T-helper 1 cell (primary cell): ENCODE measurements around the gene VSIR.

Source experiments
- DNase-seq, 5 donors: peaks; one replicate each; pipeline ENCODE4 v3.0.0-alpha.2; 2012 to 2020
- total RNA-seq, 4 donors: gene quantifications; one replicate each; lab custom pipeline; 2026; lab: John Stamatoyannopoulos, UW

VSIR gene
- total RNA-seq, result 147 to 186 (median 172) reads per million in 4 donors

GRCh38 chr10:71773221-71773971, at the start of gene VSIR:
TSS of gene VSIR (minus strand) at chr10:71773520. CDS start at chr10:71773439, 81 bp downstream.
- DNase-seq, result peak; percentile 80 to 92 (median 88)

- peak in 1 of 5 donors; percentile 13 for DNase-seq
Observed at GRCh38 chr10:71821909-71822763, 48.8 kb upstream of the VSIR start.

DNA sequence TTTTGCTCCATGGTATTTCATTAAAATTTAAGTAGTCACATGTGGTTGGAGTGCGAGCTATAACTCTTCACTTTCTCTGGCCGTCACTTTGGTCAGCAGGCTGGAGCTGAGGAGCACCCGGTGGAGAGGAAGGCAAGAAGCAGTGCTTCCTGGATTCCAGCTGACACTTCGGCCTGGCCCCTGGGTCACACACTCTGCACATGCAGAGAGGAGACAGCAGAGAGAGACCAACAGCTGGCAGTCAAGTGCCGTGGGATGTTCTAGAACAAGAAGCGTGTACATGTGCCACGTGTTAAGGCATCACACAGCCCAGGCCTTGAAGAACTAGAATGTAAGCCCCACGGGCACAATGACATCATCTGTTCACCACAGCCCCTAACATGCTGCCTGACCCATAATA, 47.6 kb upstream of the VSIR start:
- DNase-seq, result no peak

GRCh38 chr10:71819985-71820384, 46.7 kb upstream of the VSIR start:
- no peak for DNase-seq

DNA sequence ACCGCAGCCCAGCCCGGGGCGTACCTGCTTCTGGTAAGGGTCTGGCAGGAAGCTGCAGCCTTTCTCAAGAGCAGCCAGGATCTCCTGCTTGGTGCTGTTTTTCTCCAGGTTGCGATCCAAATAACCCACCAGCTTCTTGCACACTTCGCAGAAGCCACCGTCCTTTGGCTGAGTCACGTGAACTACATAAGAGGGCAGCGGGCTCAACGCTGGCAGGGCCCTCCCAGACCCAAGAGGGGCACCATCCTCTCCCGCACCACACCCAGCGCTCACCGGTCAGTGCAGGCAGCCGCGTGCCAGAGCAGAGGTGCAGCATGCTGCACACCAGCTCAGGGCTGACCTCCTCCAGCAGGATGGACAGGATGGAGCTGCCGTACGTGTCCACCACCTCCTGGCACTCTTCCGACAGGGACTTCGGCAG, 46.1 kb upstream of the VSIR start:
- no peak for DNase-seq

- DNase-seq, result no peak
Observed at GRCh38 chr10:71818674-71819260, 45.4 kb upstream of the VSIR start.

DNA sequence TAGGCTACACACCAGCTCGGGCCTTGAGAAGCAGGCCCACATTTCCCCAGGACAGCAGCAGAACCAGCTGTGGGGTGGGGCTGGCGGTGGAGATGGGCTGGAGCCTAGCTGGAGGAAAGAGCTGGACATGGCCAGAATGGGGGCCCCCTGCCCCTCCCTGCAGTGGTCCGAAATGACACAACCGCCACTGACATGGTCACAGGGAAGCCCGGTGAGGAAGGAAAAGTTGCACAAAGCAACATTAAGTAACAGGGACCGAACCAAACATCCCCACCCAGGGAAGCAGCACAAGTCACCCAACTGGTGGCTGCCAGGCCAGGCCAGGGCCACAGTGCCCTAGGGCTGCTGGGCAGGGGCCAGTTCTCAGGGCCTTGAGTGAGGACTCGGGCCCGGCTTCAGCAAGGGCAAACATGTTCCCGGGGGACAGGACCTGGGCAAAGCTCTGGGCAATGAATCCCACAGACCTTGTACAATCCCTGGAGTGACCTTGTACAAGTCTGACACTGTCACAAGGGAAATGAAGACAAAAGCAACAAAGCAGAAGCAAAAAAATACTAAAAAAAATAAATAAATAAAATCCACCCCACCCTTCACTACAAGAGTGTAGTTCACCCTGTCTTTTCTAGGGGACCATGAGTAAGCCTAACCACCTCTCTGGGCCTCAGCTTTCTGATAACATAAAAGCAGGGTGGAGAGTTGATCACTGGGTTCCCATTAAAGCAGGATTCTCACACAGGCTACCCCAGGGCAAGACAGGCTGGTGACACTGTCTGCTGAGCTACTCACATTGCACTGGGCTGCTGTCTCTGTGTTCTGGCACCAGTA, 44.7 kb upstream of the VSIR start:
- DNase-seq, result no peak

GRCh38 chr10:71816936-71817618, 43.8 kb upstream of the VSIR start:
- no peak for DNase-seq

DNA sequence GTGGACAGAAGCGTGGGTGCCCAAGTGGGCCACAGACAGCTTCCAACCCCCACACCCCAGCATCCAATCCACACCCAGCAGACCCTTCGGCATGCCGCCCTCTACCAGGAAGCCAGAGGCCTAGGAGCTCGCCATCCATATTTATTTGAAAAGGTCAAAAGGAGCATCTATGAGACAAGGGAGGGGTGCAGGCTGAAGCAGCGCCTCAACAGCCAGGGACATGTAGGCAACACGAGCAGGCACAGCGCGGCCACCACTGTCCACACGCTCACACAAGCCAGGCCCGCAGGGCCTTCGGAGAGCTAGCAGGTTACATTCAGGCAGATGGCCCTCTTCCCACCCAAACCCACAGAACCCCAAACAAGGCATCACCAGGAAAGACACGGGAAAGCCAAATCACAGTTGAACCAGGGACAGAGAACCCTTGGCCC, 43.1 kb upstream of the VSIR start:
- DNase-seq, result no peak

DNA sequence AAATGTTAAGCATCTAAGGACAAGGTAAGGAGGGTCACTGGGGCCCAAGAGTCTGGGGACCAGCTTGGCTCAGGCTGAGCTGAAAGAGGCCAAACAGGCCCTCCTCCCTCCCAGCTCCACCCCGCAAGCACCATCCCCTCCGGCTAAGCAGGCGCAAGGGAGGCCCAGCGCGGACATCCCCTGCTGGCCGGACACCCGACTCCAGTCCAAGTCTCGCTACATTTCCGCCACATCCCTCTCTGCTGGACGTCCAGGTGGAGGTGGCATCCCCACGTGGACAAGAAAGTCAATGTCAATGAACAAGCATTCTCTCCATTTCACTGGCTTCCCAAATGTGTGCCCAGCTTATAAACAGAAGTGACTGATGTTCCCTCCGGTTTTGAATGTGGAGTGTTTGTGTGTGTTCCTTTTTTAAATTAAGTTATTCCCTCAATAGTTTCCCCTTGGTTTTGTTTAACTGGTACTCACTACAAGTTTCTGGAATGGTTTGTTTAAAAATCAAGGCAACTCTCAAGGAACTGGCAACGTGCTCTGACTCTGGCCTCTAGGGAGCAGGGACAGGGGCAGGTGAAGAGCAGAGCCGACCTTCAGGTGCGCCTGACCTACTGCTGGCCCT, 42.3 kb upstream of the VSIR start:
- DNase-seq, result no peak

DNA sequence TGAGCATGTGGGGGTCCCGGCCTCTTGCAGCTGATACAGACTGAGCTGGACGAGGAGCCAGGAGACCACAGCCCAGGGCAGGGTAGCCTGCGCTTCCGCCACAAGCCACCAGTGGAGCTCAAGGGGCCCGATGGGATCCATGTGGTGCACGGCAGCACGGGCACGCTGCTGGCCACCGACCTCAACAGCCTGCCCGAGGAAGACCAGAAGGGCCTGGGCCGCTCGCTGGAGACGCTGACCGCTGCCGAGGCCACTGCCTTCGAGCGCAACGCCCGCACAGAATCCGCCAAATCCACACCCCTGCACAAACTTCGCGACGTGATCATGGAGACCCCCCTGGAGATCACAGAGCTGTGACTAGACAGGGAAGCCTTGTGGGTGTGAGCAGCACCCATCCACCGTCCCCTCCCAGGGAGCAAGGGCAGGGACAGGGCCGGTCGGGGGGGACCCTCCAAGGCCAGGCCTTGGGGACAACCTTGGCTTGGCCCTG, 41.6 kb upstream of the VSIR start:
- DNase-seq, result no peak

DNA sequence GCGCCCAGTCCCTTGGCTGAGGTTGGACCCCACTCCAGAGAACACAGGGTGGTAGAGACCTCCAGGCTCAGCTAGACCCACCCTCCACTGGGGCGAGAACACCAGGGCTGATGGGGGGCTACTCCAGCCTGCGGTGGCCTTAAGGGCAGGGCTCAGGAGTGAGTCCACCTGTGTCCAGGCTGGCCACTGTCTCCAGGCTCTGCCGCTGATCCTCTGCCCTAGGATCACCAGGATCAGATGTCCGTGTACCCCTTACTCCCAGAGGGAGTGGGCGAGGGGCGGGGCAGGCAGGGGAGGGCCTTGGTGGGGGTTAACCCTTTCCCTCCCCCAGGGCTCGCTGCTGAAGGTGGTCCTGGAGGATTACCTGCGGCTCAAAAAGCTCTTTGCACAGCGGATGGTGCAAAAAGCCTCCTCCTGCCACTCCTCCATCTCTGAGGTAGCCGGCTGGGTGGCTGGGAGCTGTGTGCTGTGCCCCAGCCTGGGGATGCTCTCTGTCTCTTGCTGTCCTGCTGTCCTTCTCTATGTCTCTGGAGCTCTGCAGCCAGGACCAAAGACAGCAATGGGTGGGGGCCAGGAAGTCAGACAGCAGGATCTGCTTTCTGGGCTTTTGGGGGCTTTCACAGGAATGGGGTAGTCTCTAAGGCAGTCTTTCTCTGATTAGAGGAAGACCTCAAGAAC, 39.7 kb upstream of the VSIR start:
- no peak for DNase-seq

- DNase-seq, result peak; percentile 51 to 77 (median 67)
Observed at GRCh38 chr10:71812016-71812912, 38.9 kb upstream of the VSIR start.

DNA sequence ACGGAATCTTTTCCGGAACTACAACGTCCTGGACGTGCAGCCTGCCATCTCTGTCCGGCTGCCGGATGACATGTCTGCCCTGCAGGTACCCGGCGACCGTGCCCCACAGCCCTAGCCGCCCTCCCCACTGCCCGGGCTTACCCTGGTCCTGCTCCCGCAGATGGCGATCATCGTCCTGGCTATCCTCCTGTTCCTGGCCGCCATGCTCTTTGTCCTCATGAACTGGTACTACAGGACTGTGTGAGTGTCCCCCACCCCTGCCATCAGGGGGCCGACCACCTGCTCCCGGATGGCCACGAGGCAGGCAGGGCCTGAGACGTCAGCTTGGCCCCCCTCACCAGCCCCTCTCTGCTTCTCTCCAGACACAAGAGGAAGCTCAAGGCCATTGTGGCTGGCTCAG, 38.0 kb upstream of the VSIR start:
- no peak for DNase-seq

DNA sequence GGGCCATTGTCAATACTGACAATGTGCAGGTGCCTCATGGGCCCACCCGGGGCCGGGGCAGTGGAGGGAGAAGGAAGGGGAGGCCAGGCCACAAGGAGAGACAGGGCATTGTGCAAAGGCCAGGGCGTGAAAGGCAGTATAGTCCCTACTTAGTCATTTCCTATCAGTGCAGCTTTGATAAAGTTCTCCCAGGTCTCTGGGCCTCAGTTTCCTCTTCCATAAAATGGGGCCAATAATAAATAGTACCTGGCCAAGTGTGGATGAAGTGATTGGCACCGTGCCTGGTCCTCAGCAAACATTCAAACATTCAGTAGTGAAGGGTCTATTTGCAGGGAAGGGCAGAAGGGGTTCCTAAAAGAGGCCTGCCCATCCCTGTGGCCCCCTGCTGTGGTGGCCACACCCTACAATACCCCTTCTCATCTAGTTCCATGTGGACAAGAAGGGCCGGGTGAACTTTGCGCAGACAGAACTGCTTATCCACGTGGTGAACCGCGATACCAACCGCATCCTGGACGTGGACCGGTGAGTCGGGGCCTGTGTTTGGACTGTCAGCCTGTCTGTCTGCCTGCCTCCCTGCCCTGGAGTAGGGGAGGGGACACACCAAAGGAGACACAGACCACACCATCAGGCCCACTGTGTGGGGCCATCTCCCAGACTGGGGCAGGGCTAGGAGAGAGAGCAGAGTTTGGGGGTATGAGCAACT, 36.9 kb upstream of the VSIR start:
- DNase-seq, result no peak

DNA sequence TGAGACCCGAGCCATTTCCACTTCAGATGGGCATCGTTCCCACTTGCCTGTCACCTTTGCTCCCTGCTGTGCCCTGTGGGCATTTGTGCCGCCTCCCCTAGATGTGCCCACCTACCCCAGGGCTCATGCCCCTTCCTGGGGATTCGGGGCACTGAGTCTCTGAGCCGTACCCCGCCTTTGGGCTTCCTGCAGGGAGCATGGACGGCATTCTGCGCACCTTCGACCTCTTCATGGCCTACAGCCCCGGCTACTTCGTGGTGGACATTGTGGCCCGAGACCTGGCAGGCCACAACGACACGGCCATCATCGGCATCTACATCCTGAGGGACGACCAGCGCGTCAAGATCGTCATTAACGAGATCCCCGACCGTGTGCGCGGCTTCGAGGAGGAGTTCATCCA, 36.3 kb upstream of the VSIR start:
- no peak for DNase-seq

DNA sequence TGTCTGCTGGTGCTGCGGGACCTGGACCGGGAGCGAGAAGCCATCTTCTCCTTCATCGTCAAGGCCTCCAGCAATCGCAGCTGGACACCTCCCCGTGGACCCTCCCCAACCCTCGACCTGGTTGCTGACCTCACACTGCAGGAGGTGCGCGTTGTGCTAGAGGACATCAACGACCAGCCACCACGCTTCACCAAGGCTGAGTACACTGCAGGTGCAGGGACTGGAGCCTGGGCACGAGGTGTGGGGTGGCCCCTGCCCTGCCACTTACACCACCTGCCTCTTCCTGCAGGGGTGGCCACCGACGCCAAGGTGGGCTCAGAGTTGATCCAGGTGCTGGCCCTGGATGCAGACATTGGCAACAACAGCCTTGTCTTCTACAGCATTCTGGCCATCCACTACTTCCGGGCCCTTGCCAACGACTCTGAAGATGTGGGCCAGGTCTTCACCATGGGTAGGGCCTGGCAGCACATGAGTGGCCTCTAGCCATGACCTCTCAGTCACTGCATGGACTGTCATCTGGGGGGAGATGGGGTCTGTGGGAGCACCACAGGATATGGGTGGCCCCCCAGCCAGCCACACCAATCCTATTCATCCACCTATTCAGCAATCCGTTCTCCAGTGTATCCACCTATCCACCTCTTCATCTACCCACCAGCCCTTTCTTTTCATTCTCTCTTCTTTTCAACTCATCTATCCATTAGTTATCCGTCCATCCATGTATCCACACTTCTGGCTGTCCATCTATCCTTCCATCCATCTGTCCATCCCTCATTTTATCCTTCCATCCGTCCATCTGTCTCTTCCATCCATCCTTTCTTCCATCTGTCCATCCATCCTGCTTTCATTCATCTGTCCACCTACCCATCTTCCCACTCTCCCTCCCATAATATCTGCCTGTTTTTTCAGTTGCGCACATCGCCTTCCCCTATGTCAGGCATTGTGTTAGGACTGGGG, 34.5 kb upstream of the VSIR start:
- no peak for DNase-seq
